Left lung (tissue), 10 donors: ENCODE data around the gene MED27. TPM values are rescaled to one million over a fixed set of nuclear protein-coding genes. Genes with fewer than 3 reads are reported as not detected.
"Not testable (repeated sequence)": the region's sequence is repeated elsewhere in the genome, so short reads cannot be mapped to it uniquely, and the experiment has no call there.

ENCODE experiments used
- ATAC-seq: fragments of 200-7000 bp; cut with Tn5 transposase; one replicate; pipeline ENCODE4 v1.9.1; 2020; ENCODE audit warnings: moderate library complexity
- DNase-seq, 4 donors: peaks; one replicate each; pipeline ENCODE4 v3.0.0-alpha.2; 2013 to 2020
- H3K27ac ChIP-seq, 2 donors: fragments of 200-600 bp; sonication (generic) in 1 of 2; one replicate each; pipeline versions ENCODE4 v1.5.0 to v1.8.0; 2020 to 2021
- H3K27me3 ChIP-seq, 2 donors: fragments of 200-600 bp; sonication (generic) in 1 of 2; one replicate each; pipeline versions ENCODE4 v1.5.0 to v1.8.0; 2020 to 2021
- H3K36me3 ChIP-seq, 2 donors: fragments of 200-600 bp; sonication (generic) in 1 of 2; one replicate each; pipeline versions ENCODE4 v1.5.0 to v1.8.0; 2020 to 2021
- H3K4me1 ChIP-seq, 2 donors: fragments of 200-600 bp; one replicate each; pipeline ENCODE4 v1.8.0; 2021
- H3K4me3 ChIP-seq, 2 donors: fragments of 200-600 bp; sonication (generic) in 1 of 2; one replicate each; pipeline versions ENCODE4 v1.5.0 to v1.8.0; 2020 to 2021; ENCODE audit warnings: mild to moderate bottlenecking in 1 of 2
- H3K9me3 ChIP-seq, 2 donors: fragments of 200-600 bp; sonication (generic) in 1 of 2; one replicate each; pipeline versions ENCODE4 v1.5.0 to v1.8.0; 2020 to 2021
- CTCF ChIP-seq, 2 donors: fragments of 200-600 bp; sonication (generic) in 1 of 2; IDR thresholded peaks; one replicate each; pipeline versions ENCODE4 v1.5.0 to v1.8.0; 2021; ENCODE audit warnings: antibody characterized with exemption in 2 of 2
- intact Hi-C, 2 donors: fragments of 100-400 bp; cut with DNase I; formaldehyde crosslinking; loops; one replicate each; pipeline versions ENCODE4 v1.11.2 to v1.14.2; 2022
- polyA plus RNA-seq, 6 donors: library from polyadenylated mRNA; unstranded; fragments of 120-200 nt; gene quantifications; one replicate each; pipeline ENCODE4 v1.2.1, GENCODE V29; 2013; ENCODE audit not compliant: insufficient read length in 6 of 6
- total RNA-seq, 2 donors: library from RNA; stranded (reverse); fragmentation: NEBNext Ultra II Directional; extraction: Animal tissue kit (Norgen Biotek cat#: 25700); gene quantifications; one replicate each; pipeline ENCODE4 v1.2.1, GENCODE V29; 2021
- donor health status: DM: no; HTN: yes; CAD: no.
- donor health status: DM: no; HTN: no; CAD: no.

MED27 gene
- total and polyA plus RNA-seq, 8 donors = 12.5 to 18.6 (median 16.7) TPM

DNA sequence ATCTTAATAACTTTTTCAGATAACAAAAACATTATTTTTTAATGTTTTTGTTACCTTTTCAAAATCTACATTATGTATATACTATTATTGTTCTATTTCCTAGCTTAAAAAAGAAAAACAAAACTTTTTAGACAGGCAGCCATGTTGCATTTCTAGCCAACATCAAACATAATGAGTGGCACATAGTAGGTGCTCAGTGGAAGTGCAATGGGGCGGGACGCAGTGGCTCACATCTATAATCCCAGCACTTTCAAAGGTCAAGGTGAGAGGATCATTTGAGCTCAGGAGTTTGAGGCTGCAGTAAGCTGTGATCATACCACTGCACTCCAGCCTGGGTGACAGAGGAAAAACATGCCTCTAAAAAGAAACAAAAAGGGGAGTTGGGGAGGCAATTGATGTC lies 68.4 kb downstream of the MED27 start:
- no peak for TF ChIP-seq CTCF (IDR thresholded peaks at IDR 0.05)
- Histone ChIP-seq H3K4me1 (peaks cover 0 to 7% of the 10 kb centered on the region in 2 donors), H3K36me3 (peaks cover 0 to 15% of the 10 kb centered on the region in 2 donors), H3K27ac (no peak overlapping the region), H3K27me3 (no peaks in the 10 kb centered on the region), H3K4me3 (no peak overlapping the region), H3K9me3 (no peaks in the 10 kb centered on the region)
- no peak for DNase-seq
- no peak for ATAC-seq
- intact Hi-C loops = no loop called here

- H3K9me3 ChIP-seq, DNase-seq, ATAC-seq, intact Hi-C loops, H3K4me3 ChIP-seq, H3K27ac ChIP-seq, H3K27me3 ChIP-seq: not testable (repeated sequence)
- Histone ChIP-seq H3K36me3 (peaks cover 0 to 15% of the 10 kb centered on the region in 2 donors), H3K4me1 (peaks cover 0 to 18% of the 10 kb centered on the region in 2 donors)
Observed at GRCh38 chr9:132010201-132010600, 69.5 kb downstream of the MED27 start.

- H3K27me3 ChIP-seq = no peaks in the 10 kb centered on the region
- DNase-seq (no peak), ATAC-seq (no peak)
- peaks cover 0 to 15% of the 10 kb centered on the region in 2 donors for H3K36me3 ChIP-seq
- no peak overlapping the region for H3K27ac ChIP-seq
- peaks cover 0 to 22% of the 10 kb centered on the region in 2 donors for H3K4me1 ChIP-seq
- no peak overlapping the region for H3K4me3 ChIP-seq
- no peak for TF ChIP-seq CTCF (IDR thresholded peaks at IDR 0.05)
- intact Hi-C loops = no loop called here
- H3K9me3 ChIP-seq = no peaks in the 10 kb centered on the region
Observed at GRCh38 chr9:132008855-132009812, 70.5 kb downstream of the MED27 start.

- peak; percentile 35 for ATAC-seq
Observed at GRCh38 chr9:132008184-132008803, 71.4 kb downstream of the MED27 start.

More at GRCh38 chr9:132008184-132008803, 71.4 kb downstream of the MED27 start:
- Histone ChIP-seq H3K27me3 (no peaks in the 10 kb centered on the region), H3K4me1 (peaks cover 0 to 22% of the 10 kb centered on the region in 2 donors), H3K27ac (no peak overlapping the region), H3K4me3 (no peak overlapping the region), H3K9me3 (no peaks in the 10 kb centered on the region), H3K36me3 (peaks cover 0 to 9% of the 10 kb centered on the region in 2 donors)
- DNase-seq = no peak
- intact Hi-C loops = no loop called here
- TF ChIP-seq CTCF (IDR thresholded peaks at IDR 0.05) = no peak
